Measurements from ENCODE around the gene TSEN2. TPM values are rescaled to one million over a fixed set of nuclear protein-coding genes. Genes with fewer than 3 reads are reported as not detected.

TSEN2 gene
- total RNA-seq, 1 experiment from 2014 or later, result 35.5 TPM

- Histone ChIP-seq H3K79me2 (ENCODE audit: insufficient read depth, low read length) (peaks cover 44% of the 10 kb centered on the region), H3K36me3 (ENCODE audit: control insufficient read depth in 1 of 2, insufficient read depth in 2 of 2, low read length in 2 of 2) (no peaks in the 10 kb centered on the region), H3K9me3 (ENCODE audit: control insufficient read depth in 1 of 2, insufficient read depth in 1 of 2, low read depth in 1 of 2, low read length in 2 of 2) (no peaks in the 10 kb centered on the region), H3K4me1 (ENCODE audit: control insufficient read depth in 1 of 2, insufficient read depth in 2 of 2, low read length in 2 of 2) (peaks cover 3 to 20% of the 10 kb centered on the region in 2 experiments; a peak in 3 of 4 replicates), H2AFZ (ENCODE audit: low read depth, low read length, poor library complexity, severe bottlenecking) (peak overlapping the region; percentile 96), H3K27me3 (ENCODE audit: insufficient read depth, low read length) (no peaks in the 10 kb centered on the region), H3K4me2 (ENCODE audit: low read length) (peak overlapping the region; percentile 85), H3K9ac (ENCODE audit: low read length) (peak overlapping the region; percentile 95), H3K9me2 (ENCODE audit: insufficient read depth) (no peaks in the 10 kb centered on the region), H4K20me1 (ENCODE audit: insufficient read depth) (peaks cover 6% of the 10 kb centered on the region; the same call in 1 of the 2 replicates), H3K4me3 (replicated peaks in 1 of 2; ENCODE audit: low read depth in 1 of 2, low read length in 2 of 2) (peak overlapping the region; percentile 86 to 95), H3K27ac (ENCODE audit: low read depth, low read length) (peak overlapping the region; percentile 40)
- DNase-seq (ENCODE audit: low read depth, low spot score) (no peak), ATAC-seq (peak; percentile 2)
- POLR2A ChIA-PET, result no interaction called here
- TF ChIP-seq, protein P1, sequence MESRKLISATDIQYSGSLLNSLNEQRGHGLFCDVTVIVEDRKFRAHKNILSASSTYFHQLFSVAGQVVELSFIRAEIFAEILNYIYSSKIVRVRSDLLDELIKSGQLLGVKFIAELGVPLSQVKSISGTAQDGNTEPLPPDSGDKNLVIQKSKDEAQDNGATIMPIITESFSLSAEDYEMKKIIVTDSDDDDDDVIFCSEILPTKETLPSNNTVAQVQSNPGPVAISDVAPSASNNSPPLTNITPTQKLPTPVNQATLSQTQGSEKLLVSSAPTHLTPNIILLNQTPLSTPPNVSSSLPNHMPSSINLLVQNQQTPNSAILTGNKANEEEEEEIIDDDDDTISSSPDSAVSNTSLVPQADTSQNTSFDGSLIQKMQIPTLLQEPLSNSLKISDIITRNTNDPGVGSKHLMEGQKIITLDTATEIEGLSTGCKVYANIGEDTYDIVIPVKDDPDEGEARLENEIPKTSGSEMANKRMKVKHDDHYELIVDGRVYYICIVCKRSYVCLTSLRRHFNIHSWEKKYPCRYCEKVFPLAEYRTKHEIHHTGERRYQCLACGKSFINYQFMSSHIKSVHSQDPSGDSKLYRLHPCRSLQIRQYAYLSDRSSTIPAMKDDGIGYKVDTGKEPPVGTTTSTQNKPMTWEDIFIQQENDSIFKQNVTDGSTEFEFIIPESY (IDR thresholded peaks at IDR 0.05; ENCODE audit: extremely low read depth, insufficient replicate concordance, low read length), result no peak
- no peak for TF ChIP-seq EGR1 (IDR thresholded peaks at IDR 0.05; ENCODE audit: low read depth)
- no peak for TF ChIP-seq MAX (IDR thresholded peaks at IDR 0.05)
- TF ChIP-seq, protein P2, sequence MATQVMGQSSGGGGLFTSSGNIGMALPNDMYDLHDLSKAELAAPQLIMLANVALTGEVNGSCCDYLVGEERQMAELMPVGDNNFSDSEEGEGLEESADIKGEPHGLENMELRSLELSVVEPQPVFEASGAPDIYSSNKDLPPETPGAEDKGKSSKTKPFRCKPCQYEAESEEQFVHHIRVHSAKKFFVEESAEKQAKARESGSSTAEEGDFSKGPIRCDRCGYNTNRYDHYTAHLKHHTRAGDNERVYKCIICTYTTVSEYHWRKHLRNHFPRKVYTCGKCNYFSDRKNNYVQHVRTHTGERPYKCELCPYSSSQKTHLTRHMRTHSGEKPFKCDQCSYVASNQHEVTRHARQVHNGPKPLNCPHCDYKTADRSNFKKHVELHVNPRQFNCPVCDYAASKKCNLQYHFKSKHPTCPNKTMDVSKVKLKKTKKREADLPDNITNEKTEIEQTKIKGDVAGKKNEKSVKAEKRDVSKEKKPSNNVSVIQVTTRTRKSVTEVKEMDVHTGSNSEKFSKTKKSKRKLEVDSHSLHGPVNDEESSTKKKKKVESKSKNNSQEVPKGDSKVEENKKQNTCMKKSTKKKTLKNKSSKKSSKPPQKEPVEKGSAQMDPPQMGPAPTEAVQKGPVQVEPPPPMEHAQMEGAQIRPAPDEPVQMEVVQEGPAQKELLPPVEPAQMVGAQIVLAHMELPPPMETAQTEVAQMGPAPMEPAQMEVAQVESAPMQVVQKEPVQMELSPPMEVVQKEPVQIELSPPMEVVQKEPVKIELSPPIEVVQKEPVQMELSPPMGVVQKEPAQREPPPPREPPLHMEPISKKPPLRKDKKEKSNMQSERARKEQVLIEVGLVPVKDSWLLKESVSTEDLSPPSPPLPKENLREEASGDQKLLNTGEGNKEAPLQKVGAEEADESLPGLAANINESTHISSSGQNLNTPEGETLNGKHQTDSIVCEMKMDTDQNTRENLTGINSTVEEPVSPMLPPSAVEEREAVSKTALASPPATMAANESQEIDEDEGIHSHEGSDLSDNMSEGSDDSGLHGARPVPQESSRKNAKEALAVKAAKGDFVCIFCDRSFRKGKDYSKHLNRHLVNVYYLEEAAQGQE (IDR thresholded peaks at IDR 0.05; ENCODE audit: low read depth), result no peak
- TF ChIP-seq ZNF274 (IDR thresholded peaks at IDR 0.05; ENCODE audit: low read depth, low read length), result no peak
- TF ChIP-seq SRF (IDR thresholded peaks at IDR 0.05; ENCODE audit: low read depth), result no peak
- no peak for TF ChIP-seq SP1 (IDR thresholded peaks at IDR 0.05; ENCODE audit: low read depth)
- no peak for TF ChIP-seq JUND (IDR thresholded peaks at IDR 0.05)
- TF ChIP-seq, protein P3, sequence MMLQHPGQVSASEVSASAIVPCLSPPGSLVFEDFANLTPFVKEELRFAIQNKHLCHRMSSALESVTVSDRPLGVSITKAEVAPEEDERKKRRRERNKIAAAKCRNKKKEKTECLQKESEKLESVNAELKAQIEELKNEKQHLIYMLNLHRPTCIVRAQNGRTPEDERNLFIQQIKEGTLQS (IDR thresholded peaks at IDR 0.05), result no peak
- TF ChIP-seq ZFX (IDR thresholded peaks at IDR 0.05), result no peak
- no peak for TF ChIP-seq TCF7L2 (IDR thresholded peaks at IDR 0.05; ENCODE audit: borderline replicate concordance, extremely low read depth, insufficient read depth, insufficient read length)
- no peak for TF ChIP-seq RAD21 (IDR thresholded peaks at IDR 0.05; ENCODE audit: low read depth)
- TF ChIP-seq FOSL1 (IDR thresholded peaks at IDR 0.05; ENCODE audit: low read depth), result no peak
- no peak for TF ChIP-seq ELF1 (IDR thresholded peaks at IDR 0.05; ENCODE audit: borderline replicate concordance, low read depth)
- intact Hi-C loops (cut with micrococcal nuclease), result loop anchor here (5.0 kb wide), 1 partner anchor 106 kb away; the partner anchor contains the start of gene RAF1
- RAD21 ChIA-PET (ENCODE audit: low non-redundant PET in 1 of 2, low total read pairs in 2 of 2, uncharacterized antibody in 2 of 2, unreplicated experiment in 2 of 2), result no interaction called here
- TSS peak; percentile 96 for BruUV-seq (replicated peaks)
- CTCF ChIA-PET, result no interaction called here
These were observed 72.0 kb downstream of the TSEN2 start for GRCh38 chr3:12556314-12556689.

Data from HCT116 (cell line).